Neural cell (in vitro differentiated cells): ENCODE results near the gene GAST. TPM values are rescaled to one million over a fixed set of nuclear protein-coding genes. Genes with fewer than 3 reads are reported as not detected.

Experiments used
- H2AFZ ChIP-seq: fragments of 200-600, 300-800 bp; sonication (generic), shearing (Covaris generic); 2 replicates; pipeline ENCODE4 v1.6.0; 2014; ENCODE audit warnings: low read depth, mild to moderate bottlenecking, antibody characterized with exemption, low read length, moderate library complexity
- H3F3A ChIP-seq: fragments of 200-600 bp; shearing (Covaris generic); 2 replicates; pipeline ENCODE4 v1.6.1; 2016; ENCODE audit warnings: mild to moderate bottlenecking, moderate library complexity, mixed read lengths, antibody characterized with exemption, low read length; ENCODE audit not compliant: insufficient read depth, poor library complexity, severe bottlenecking
- H3K27ac ChIP-seq: fragments of 200-600, 300-800 bp; sonication (generic), shearing (Covaris generic); 2 replicates; pipeline ENCODE4 v1.5.1; 2014; ENCODE audit warnings: mild to moderate bottlenecking, low read length, moderate library complexity
- H3K27me3 ChIP-seq: fragments of 300-800, 200-600 bp; sonication (generic), shearing (Covaris generic); 2 replicates; pipeline ENCODE4 v1.6.0; 2014; ENCODE audit warnings: mild to moderate bottlenecking, low read depth, low read length, moderate library complexity; ENCODE audit not compliant: insufficient read depth
- H3K36me3 ChIP-seq: fragments of 300-800, 200-600 bp; sonication (generic), shearing (Covaris generic); 2 replicates; pipeline ENCODE4 v1.5.1; 2014; ENCODE audit warnings: mild to moderate bottlenecking, antibody characterized with exemption, low read length, moderate library complexity; ENCODE audit not compliant: insufficient read depth
- H3K4me2 ChIP-seq: fragments of 300-800, 200-600 bp; sonication (generic), shearing (Covaris generic); 2 replicates; pipeline ENCODE4 v1.6.0; 2014; ENCODE audit warnings: mild to moderate bottlenecking, low read length
- H3K4me3 ChIP-seq: fragments of 300-800, 200-600 bp; sonication (generic), shearing (Covaris generic); 2 replicates; pipeline ENCODE4 v1.5.1; 2014; ENCODE audit warnings: mild to moderate bottlenecking, low read length, moderate library complexity
- H3K79me2 ChIP-seq: fragments of 200-600 bp; shearing (Covaris generic); replicated peaks from 2 replicates; pipeline ENCODE4 v1.6.0; 2014; ENCODE audit warnings: mild to moderate bottlenecking, low read length, moderate library complexity; ENCODE audit not compliant: insufficient read depth
- H3K9ac ChIP-seq: fragments of 300-800, 200-600 bp; sonication (generic), shearing (Covaris generic); 2 replicates; pipeline ENCODE4 v1.6.1; 2016; ENCODE audit warnings: mild to moderate bottlenecking, low read length, mixed read lengths
- H3K9me2 ChIP-seq: fragments of 200-600 bp; shearing (Covaris generic); 2 replicates; pipeline ENCODE4 v1.6.1; 2016; ENCODE audit warnings: mild to moderate bottlenecking, low read length, mixed read lengths; ENCODE audit not compliant: insufficient read depth
- H3K9me3 ChIP-seq: fragments of 200-600, 300-800 bp; sonication (generic), shearing (Covaris generic); 2 replicates; pipeline ENCODE4 v1.6.1; 2016; ENCODE audit warnings: mild to moderate bottlenecking, mixed run types, low read length, moderate library complexity, mixed read lengths
- H4K20me1 ChIP-seq: fragments of 200-600 bp; shearing (Covaris generic); 2 replicates; pipeline ENCODE4 v1.6.1; 2016; ENCODE audit warnings: mild to moderate bottlenecking, mixed run types; ENCODE audit not compliant: insufficient read depth
- CTCF ChIP-seq: fragments of 450-650 bp; IDR thresholded peaks from 2 replicates; pipeline ENCODE4 v1.5.1; 2014; ENCODE audit warnings: antibody characterized with exemption, mild to moderate bottlenecking, moderate library complexity; ENCODE audit not compliant: poor library complexity, severe bottlenecking
- EP300 ChIP-seq: fragments of 450-650 bp; conservative IDR thresholded peaks from 2 replicates; pipeline ENCODE4 v1.6.1; 2014; ENCODE audit warnings: antibody characterized with exemption, mild to moderate bottlenecking, moderate library complexity; ENCODE audit not compliant: poor library complexity, severe bottlenecking
- EZH2 ChIP-seq: fragments of 200-600, 300-800 bp; shearing (Covaris generic), sonication (generic); IDR thresholded peaks from 2 replicates; pipeline ENCODE4 v1.6.1; 2014; ENCODE audit warnings: antibody characterized with exemption, low read length, borderline replicate concordance, mild to moderate bottlenecking; ENCODE audit not compliant: insufficient read depth, poor library complexity, severe bottlenecking
- MXI1 ChIP-seq: fragments of 450-650 bp; conservative IDR thresholded peaks from 2 replicates; pipeline ENCODE4 v1.6.1; 2014; ENCODE audit warnings: antibody characterized with exemption, mild to moderate bottlenecking; ENCODE audit not compliant: poor library complexity, severe bottlenecking
- POLR2AphosphoS5 ChIP-seq: IDR thresholded peaks from 2 replicates; pipeline ENCODE4 v1.6.1; 2012
- RAD21 ChIP-seq: fragments of 450-650 bp; conservative IDR thresholded peaks from 2 replicates; pipeline ENCODE4 v1.6.1; 2014; ENCODE audit warnings: antibody characterized with exemption, mild to moderate bottlenecking, moderate library complexity
- SMC3 ChIP-seq: fragments of 450-650 bp; conservative IDR thresholded peaks from 2 replicates; pipeline ENCODE4 v1.6.1; 2014; ENCODE audit warnings: antibody characterized with exemption, mild to moderate bottlenecking, moderate library complexity; ENCODE audit not compliant: poor library complexity
- TAF1 ChIP-seq: IDR thresholded peaks from 2 replicates; pipeline ENCODE4 v1.6.1; 2012; ENCODE audit warnings: low read depth
- polyA plus RNA-seq: library from polyadenylated mRNA; depleted of rRNA; stranded (reverse); fragments of >200 nt; gene quantifications from 2 replicates; pipeline ENCODE4 v1.2.3, GENCODE V29; 2014
- TF ChIP-seq, protein P1 (sequence below): IDR thresholded peaks from 2 replicates; pipeline ENCODE4 v1.6.1; 2012; ENCODE audit warnings: borderline replicate concordance

The GAST gene
- polyA plus RNA-seq, 1 donor from 2014 or later = not detected

DNA sequence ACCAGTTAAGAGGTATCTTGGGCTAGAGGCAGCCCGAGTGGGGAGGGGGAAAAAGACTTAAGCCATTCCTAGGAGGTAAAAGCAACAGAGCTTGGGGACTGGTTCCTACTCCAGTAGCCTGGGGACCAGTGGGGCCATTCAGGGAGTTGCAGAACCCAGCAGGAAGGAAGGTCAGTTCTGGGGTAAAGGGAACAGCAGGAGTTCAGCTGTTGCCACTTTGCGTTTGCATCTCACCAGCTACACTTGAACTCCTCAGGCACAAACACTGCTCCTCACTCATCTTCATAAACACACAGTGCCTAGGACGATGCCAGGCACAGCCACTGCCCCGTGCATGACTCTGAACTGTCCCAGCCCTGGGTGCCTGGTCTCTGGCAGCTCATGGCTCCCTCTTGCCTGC lies 18.3 kb downstream of the GAST start:
- TF ChIP-seq, protein P1, sequence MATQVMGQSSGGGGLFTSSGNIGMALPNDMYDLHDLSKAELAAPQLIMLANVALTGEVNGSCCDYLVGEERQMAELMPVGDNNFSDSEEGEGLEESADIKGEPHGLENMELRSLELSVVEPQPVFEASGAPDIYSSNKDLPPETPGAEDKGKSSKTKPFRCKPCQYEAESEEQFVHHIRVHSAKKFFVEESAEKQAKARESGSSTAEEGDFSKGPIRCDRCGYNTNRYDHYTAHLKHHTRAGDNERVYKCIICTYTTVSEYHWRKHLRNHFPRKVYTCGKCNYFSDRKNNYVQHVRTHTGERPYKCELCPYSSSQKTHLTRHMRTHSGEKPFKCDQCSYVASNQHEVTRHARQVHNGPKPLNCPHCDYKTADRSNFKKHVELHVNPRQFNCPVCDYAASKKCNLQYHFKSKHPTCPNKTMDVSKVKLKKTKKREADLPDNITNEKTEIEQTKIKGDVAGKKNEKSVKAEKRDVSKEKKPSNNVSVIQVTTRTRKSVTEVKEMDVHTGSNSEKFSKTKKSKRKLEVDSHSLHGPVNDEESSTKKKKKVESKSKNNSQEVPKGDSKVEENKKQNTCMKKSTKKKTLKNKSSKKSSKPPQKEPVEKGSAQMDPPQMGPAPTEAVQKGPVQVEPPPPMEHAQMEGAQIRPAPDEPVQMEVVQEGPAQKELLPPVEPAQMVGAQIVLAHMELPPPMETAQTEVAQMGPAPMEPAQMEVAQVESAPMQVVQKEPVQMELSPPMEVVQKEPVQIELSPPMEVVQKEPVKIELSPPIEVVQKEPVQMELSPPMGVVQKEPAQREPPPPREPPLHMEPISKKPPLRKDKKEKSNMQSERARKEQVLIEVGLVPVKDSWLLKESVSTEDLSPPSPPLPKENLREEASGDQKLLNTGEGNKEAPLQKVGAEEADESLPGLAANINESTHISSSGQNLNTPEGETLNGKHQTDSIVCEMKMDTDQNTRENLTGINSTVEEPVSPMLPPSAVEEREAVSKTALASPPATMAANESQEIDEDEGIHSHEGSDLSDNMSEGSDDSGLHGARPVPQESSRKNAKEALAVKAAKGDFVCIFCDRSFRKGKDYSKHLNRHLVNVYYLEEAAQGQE = no peak
- TF ChIP-seq MXI1 (no peak), POLR2AphosphoS5 (no peak), SMC3 (no peak), TAF1 (no peak), CTCF (no peak), EZH2 (no peak), RAD21 (no peak), EP300 (no peak)
- H3K9me3 ChIP-seq = no peaks in the 10 kb centered on the region
- no peaks in the 10 kb centered on the region for H3K9me2 ChIP-seq
- no peak overlapping the region for H3K9ac ChIP-seq
- no peaks in the 10 kb centered on the region for H3K36me3 ChIP-seq
- no peak overlapping the region for H3K27ac ChIP-seq
- peaks cover 36% of the 10 kb centered on the region for H3K27me3 ChIP-seq
- H2AFZ ChIP-seq = no peak overlapping the region
- H3K79me2 ChIP-seq = no peaks in the 10 kb centered on the region
- no peak overlapping the region for H3K4me2 ChIP-seq
- H4K20me1 ChIP-seq = no peaks in the 10 kb centered on the region
- H3K4me3 ChIP-seq = no peak overlapping the region
- H3F3A ChIP-seq = no peaks in the 10 kb centered on the region

GRCh38 chr17:41731836-41732235 lies 19.7 kb downstream of the GAST start:
- Histone ChIP-seq H3K27ac (no peak overlapping the region), H3K36me3 (no peaks in the 10 kb centered on the region), H3K9ac (no peak overlapping the region), H4K20me1 (no peaks in the 10 kb centered on the region), H3K79me2 (no peaks in the 10 kb centered on the region), H3K9me3 (no peaks in the 10 kb centered on the region), H2AFZ (no peak overlapping the region), H3K27me3 (peaks cover 50% of the 10 kb centered on the region), H3F3A (no peaks in the 10 kb centered on the region), H3K9me2 (no peaks in the 10 kb centered on the region), H3K4me3 (no peak overlapping the region), H3K4me2 (no peak overlapping the region)
- TF ChIP-seq TAF1 (no peak), RAD21 (no peak), SMC3 (no peak), EZH2 (no peak), POLR2AphosphoS5 (no peak), EP300 (no peak), CTCF (no peak), MXI1 (no peak)
- TF ChIP-seq, protein P1 = no peak
